Fibroblast of mammary gland (primary cell): ENCODE results near the gene FAM181A.

Source experiments
- DNase-seq: peaks from one replicate; pipeline ENCODE4 v3.0.0-alpha.2; 2010; ENCODE audit warnings: low read depth
- H3K4me3 ChIP-seq: 2 replicates; pipeline ENCODE4 v1.5.1; 2011; ENCODE audit warnings: low read depth, mild to moderate bottlenecking, low read length, moderate library complexity; ENCODE audit not compliant: control insufficient read depth
- TF ChIP-seq, protein P1 (sequence below): conservative IDR thresholded peaks from 2 replicates; pipeline ENCODE4 v1.5.1; 2011; ENCODE audit warnings: low read depth, low read length, inconsistent platforms; ENCODE audit not compliant: control insufficient read depth, insufficient read depth

The FAM181A gene

DNA sequence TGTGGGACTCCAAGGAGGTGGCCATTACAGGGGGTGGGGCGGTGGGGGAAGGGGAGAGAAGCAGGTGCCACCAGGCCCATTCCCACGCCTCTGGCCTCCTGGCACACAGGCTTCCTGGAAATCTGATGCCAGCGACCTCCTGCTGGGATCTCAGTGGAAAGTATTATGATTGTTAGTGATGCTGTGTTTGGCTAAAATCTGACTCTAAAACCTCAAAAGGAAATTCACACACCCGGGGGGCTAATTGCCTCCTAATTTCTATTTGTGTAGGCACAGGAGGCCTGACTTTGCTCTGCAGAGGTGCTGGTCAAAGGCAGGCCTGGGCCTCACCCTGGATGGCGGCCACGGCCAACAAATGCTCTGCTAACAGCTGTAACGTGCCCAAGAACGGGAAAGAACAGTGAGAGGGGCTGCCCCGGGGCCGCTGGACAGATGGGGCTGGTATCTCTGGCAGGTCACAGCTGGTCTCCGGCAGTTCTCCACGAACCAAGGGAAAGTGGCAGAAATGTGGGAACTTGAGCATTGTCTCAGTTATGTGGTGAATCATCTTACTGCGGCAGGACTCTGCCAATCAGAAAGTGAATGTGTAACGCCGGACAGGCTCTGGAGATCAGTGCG is 14.3 kb downstream of the FAM181A start:
- peak; percentile 21 for DNase-seq
- TF ChIP-seq, protein P1, sequence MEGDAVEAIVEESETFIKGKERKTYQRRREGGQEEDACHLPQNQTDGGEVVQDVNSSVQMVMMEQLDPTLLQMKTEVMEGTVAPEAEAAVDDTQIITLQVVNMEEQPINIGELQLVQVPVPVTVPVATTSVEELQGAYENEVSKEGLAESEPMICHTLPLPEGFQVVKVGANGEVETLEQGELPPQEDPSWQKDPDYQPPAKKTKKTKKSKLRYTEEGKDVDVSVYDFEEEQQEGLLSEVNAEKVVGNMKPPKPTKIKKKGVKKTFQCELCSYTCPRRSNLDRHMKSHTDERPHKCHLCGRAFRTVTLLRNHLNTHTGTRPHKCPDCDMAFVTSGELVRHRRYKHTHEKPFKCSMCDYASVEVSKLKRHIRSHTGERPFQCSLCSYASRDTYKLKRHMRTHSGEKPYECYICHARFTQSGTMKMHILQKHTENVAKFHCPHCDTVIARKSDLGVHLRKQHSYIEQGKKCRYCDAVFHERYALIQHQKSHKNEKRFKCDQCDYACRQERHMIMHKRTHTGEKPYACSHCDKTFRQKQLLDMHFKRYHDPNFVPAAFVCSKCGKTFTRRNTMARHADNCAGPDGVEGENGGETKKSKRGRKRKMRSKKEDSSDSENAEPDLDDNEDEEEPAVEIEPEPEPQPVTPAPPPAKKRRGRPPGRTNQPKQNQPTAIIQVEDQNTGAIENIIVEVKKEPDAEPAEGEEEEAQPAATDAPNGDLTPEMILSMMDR, result no peak
- H3K4me3 ChIP-seq, result no peak overlapping the region

DNA sequence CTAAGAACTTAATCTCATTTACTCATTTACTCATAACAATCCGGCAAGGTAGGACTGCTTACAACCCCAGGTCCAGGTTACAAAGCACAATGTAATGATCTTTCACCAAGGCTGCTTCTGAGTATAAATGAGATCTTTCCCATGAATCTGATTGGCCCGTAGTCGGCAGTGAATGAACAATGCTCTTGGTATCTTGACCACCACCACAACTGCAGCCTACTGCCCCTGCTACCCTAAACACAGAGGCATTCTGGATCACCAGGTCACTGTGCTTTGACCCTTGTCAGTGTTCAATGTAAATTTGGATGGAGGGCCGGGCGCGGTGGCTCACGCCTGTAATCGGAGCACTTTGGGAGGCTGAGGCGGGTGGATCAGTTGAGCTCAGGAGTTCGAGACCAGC is 15.9 kb downstream of the FAM181A start:
- peak; percentile 29 for DNase-seq
- TF ChIP-seq, protein P1, result no peak
- no peak overlapping the region for H3K4me3 ChIP-seq

DNA sequence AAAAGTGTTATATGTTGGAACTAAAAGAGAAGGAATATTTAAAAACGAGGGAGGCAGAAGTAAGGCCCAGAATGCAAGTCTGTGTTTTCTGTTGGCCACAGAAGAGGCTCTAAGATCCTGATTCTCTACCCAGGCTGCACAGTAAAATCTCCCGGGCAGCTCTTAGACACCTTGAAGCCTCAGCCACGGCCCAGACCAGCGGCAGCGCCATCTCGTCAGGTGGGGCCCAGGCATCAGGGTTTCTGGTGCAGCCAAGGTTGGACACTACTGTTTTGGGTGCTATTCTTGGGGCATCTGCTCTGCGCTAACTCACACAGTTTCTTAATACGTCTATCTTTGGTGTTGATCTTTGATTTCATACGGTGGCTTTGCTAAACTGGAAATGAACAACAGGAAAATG is 16.8 kb downstream of the FAM181A start:
- DNase-seq, result no peak
- TF ChIP-seq, protein P1, result no peak
- H3K4me3 ChIP-seq, result no peak overlapping the region

DNA sequence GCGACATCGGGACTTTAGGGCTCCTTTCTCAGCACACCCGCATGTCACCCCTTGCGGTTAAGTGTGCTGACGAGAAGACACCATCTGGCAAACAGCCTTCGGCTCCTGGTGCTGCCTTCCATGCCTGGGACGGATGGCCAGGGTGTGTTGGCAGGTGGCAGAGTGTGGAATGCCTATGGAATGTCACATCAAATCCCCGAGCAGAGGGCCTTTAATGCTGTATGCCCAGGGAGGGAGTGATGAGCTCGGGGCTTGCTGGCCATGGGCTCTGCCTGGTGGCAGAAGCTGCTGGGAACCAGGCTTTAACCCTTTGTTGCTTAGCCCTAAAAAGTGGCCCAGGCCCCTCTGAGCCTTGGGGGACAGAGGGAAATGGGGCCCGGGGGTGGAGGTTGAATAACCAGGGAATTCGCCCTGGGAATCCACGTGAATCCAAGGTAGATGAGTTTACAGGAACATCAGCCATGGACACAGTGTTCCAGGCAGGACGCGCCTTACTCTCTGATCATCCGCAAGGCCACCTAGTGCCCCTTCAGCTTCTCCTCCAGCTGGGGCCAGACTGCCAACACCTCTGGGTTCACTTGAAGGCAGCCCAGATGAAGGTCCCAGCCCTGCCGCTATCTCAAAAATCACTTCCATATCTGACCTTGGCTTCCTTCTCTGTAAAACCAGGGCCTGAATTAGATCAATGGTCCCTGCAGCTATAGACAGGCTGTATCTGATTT is 17.4 kb downstream of the FAM181A start:
- DNase-seq, result no peak
- TF ChIP-seq, protein P1, result no peak
- H3K4me3 ChIP-seq, result no peak overlapping the region

DNA sequence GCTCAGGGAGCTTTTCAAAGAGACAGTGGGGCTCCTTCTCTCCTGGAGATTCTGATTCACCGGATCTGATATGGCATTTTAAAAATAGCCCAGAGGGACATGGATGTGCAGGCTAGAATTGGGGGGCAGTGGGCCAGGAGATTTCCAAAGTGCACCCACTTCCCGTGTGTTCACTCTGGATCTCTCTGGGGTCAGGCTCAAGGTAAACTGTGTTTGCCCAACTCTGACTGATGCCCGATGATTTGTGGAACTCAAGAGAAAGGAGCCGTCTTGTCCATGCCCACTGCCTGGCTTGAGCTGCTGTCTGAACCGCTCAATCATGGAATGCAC is 17.9 kb downstream of the FAM181A start:
- DNase-seq, result no peak
- H3K4me3 ChIP-seq, result no peak overlapping the region
- TF ChIP-seq, protein P1, result no peak

DNA sequence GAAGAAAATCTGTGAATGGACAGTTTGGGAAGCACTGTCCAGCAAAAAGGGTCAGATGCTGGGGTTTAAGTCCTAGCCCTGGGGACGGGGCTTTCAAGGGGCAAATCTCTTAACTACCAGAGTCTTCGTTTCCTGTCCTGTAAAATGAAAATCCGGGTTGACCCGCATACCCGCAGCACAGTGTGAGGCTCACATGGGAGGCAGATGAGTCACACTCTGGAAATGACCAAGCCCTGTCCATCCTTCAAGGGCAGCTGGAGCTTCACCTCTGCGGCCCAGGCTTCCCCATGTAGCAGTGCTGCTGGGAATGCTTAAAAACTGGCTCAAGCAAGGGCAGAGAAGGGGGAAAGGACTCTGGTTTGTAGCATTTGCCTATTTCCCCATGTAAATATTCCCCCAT is 19.0 kb downstream of the FAM181A start:
- TF ChIP-seq, protein P1, result no peak
- peak; percentile 47 for DNase-seq
- H3K4me3 ChIP-seq, result no peak overlapping the region
